SIG-M5 treated with dmso at 0.1 percent for 504 hours (cell line): Measurements from ENCODE around the gene CCNY.

Experiments
- DNase-seq: peaks from one replicate; lab custom pipeline; 2025; ENCODE audit not compliant: unreplicated experiment; lab: John Stamatoyannopoulos, UW

Gene CCNY

GRCh38 chr10:35574924-35575352, 238.6 kb downstream of the CCNY start:
- no peak for DNase-seq

DNA sequence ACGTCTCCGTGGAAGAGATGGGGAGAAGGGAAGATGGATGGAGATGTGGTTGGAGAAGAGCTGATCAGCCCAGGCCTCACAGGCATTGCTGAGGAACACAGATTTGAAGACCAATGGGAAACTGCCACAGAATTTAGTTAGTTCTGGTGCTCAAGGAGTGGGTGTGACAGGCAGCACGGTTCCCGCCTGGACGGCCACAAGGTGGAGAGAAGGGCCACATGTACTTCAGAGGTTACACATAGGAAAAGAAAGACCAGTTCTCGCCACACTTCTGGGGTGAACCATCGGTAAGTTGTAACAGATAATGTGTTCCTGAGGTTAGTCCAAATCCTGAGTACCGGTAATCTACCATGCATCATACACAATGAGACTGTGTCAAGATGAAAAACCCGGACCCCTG, 239.3 kb downstream of the CCNY start:
- no peak for DNase-seq

DNA sequence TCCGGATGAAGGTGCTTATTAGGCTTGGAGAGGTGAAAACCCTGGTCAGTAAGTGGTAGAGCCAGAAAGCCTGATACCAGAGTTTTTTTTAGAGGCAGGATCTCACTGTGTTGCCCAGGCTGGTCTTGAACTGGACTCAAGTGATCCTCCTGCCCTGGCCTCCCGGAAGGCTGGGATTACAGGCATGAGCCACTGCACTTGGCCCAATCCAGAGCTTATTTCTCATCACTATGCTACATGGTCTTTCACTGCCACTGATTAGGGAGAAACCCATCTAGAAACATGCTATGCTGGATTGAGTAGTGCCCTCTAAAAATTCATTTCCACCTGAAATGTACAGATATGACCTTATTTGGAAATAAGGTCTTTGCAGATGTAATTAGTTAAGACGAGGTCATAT, 240.4 kb downstream of the CCNY start:
- no peak for DNase-seq

- no peak for DNase-seq
Observed at GRCh38 chr10:35577926-35578617, 241.8 kb downstream of the CCNY start.

DNA sequence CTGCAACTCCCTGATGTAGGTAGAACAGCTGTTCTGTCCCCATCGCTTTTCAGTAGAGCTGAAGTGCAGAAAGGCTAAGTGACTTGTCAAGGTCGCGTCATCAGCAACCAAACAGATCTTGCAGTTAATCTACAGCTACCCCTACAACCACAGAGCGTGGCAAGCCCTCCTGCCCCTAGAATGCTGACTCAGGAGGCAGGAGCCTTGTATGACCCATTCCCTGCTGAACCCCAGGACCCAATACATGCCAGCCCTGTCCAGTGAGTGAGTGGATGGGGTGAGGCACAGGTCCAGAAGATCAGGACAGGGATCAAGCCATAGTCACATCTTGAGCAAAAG, 242.3 kb downstream of the CCNY start:
- no peak for DNase-seq

DNA sequence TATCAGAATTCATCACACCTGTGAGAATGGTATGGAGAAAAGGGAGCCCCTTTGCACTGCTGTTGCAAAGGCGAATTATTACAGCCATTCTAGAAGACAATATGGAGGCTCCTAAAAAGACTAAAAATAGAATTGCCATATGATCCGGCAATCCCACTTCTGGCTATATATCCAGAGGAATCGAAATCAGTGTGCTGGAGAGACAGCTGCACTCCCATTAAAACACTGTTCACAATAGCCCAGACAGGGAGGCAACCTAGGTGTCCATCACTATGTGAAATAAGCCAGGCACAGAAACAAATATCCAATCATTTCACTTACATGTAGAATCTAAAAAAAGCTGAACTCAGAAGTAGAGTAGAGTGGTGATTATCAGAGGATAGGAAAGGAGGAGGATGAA, 242.8 kb downstream of the CCNY start:
- DNase-seq, result no peak

GRCh38 chr10:35579726-35580422, 243.6 kb downstream of the CCNY start:
- no peak for DNase-seq

- no peak for DNase-seq
Observed at GRCh38 chr10:35580423-35580770, 244.1 kb downstream of the CCNY start.

GRCh38 chr10:35581655-35582054, 245.3 kb downstream of the CCNY start:
- DNase-seq, result no peak

DNA sequence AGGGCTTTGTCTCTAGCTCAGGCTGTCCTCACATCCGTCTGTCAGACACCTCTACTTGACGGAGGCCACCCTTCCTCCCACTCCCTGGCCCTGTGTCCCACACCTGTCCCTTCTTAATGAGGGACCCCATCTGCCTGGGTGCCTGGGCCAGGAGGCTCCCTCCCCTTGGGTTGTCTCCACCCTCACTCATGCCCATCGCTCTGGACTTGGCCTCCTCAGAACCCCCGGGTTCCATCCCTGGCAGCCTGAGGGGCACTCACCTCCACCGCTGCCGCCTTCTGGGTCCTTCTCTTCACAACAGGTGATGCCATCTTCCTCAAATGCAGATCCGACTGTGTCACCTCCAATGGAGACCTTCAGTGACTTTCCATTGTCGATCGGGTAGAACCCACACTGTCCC, 248.6 kb downstream of the CCNY start:
- DNase-seq, result no peak

DNA sequence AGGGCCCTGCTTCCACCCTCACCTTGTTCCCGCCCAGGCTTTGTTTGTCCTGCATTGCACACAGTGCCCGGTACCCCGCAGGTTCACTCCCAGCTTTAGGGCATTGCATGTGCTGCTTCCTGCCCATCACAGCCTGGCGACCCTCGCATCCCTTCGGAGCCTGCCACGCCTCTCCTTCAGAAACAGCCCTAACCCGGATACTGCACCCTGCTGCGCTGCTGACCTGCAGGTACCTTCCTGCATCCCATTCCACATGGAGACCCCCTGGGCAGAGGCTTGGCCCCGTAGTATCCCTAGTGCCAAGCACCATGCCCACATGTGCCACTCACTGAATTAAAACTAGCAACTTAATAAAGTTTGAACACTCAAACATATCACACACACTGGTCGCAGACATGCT, 249.0 kb downstream of the CCNY start:
- no peak for DNase-seq

GRCh38 chr10:35585903-35586535, 249.7 kb downstream of the CCNY start:
- no peak for DNase-seq

- no peak for DNase-seq
Observed at GRCh38 chr10:35588836-35589235, 252.5 kb downstream of the CCNY start.

DNA sequence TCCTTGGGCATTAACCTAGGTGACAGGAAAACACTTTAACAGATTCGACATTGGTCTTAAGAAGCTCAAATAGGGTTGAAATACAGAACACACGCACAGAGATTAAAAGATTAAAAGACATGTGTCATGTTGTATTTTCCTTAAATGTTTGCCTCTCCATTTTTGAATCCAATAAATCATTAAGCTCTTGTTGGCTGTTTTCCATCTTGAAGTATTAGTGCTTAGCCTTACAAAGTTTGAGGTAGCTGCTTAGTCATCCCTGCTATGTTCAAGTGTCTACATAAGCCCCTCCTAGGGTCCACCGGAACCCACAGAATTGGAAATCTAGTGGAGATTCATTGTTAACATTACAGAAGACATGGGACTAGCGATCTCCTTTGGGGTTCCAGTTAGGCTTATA, 256.1 kb downstream of the CCNY start:
- DNase-seq, result no peak

DNA sequence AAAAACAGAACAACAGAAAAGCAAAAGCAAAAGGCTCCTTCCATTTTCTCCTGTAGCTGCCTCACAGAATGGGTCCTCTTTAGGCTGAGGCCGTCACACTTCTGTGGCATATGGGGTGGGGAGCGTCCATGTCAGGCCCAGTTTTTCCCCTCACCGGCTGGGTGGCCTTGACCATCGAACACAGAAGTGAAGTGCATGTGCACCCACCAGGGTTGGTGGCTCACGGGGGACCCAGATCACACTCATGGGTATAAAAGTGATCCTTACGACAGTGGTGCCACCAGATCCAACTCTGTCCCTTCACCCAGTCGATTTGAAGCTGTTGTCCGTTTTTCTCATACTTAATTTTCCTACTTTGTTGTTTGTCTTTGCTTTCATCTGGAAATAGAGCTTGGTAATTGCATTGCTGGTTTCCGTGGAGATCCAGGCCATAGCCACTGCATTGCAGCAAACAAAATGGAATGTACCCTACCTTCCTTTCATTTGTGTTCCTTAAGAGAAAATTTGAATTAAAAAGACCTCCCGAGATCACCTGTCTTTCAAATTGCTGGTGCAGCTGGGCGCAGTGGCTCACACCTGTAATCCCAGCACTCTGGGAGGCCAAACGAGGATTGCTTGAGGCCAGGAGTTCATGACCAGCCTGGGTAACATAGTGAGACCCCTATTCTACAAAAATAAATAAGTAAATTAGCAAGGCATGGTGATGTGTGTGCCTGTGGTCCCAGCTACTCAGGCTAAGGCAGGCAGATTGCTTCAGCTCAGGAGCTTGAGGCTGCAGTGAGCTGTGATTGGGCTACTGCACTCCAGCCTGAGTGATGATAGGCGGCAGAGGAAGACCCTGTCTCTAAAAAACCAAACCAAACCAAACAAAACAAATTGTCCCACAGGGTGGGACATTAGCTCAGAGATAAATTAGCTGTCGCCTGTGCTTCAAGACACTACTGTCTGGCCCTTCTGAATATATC, 258.1 kb downstream of the CCNY start:
- DNase-seq, result no peak

DNA sequence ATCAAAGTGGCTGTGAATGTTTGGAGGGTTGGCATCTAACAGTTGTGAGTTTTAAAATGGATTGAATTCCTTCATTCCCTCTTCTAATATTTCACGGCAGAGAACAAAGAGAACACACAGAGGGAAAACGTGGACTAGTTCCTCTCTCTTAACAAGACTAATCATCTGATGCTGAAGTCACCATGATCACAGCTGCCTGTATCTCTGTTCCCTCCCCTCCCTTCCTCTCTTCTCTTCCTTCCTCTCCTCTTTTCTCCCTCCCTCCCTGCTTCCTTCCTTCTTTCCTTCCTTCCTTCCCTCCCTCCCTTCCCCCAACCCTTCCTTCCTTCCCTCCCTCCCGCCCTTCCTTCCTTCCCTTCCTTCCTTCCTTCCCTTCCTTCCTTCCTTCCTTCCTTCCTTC, 258.8 kb downstream of the CCNY start:
- DNase-seq, result no peak

DNA sequence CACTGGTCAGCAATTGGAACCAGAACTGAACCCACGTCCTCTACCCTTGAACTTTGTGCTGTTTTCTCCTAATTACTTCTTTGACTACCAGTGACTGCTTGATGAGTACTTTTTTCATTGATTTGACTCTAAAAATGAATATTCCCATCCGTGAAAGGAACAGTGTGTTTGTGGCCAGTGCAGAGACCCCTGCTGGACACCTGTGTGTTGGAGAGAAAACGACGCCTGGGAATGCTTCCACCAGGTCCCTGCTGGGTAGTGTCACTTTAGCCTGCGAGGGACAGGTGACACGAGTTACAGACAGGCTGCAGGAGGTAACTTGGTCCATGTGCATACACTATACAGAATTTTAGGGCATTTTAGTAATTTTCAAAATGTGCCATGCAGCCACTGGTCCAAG, 262.1 kb downstream of the CCNY start:
- DNase-seq, result no peak

DNA sequence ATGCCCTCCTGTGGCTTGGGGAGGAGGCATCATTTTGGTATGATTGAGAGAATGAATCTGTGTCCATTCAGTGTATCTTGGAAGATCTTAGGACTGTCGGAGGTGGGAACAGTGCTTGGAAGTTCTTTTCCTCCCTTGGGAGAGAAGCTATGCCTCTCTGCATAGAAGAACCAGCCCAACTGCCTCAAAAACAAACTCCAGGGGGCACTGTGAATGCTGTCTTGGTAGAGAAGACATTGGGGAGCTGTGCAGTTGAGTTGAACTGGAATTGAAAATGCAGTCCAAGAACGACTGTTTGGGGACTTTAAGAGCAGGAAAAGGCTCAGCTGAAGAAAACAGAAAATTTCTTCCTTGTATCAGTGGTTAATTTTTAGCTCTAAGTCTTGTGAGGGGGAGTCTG, 263.9 kb downstream of the CCNY start:
- DNase-seq, result no peak

DNA sequence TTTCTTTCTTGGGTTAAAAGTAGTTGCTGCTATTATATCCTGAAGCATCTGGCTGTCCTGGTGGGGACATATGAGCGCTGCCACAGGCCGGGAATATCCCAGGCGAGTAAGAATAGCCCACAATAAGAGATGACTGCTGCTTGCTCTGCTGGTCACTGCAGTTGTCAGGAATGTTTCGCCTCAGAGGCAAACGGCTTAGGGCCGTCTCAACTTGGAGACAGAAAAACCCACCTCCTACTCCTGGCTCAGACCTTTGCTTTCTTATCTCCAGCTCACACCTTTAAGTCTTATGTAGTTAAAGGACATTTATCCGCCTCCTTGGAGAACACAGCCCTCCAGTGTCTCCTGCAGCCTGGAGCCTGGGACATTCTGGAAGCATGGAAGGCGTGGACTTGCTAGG, 268.9 kb downstream of the CCNY start, which contains the start of gene GJD4:
Gene GJD4 (plus strand): TSS at position 151 of the 400 bp plus-strand sequence. CDS start 227 bp downstream, at position 378.
- DNase-seq, result no peak

DNA sequence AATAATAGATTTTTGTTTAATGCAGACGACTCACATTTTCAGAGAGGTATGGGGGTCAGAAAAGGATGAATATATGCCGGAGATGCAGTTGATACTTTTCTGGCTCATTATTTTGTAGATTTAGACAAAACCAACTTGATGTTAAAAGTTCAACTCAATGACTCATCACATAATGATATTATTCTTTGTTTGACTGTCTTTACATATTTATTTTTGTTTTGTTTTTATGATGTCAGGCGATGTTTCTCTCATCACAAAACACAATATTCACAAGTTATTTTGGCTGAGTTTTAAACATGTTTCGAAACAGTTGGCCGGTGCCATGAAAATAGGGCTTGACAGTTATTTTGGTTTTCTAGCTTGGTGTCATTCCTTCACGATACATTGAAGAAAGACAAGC, 270.1 kb downstream of the CCNY start:
- DNase-seq, result no peak
